ENCODE data around the gene VASN. TPM values are rescaled to one million over a fixed set of nuclear protein-coding genes. Genes with fewer than 3 reads are reported as not detected.
A peak's percentile ranks its signal among the peaks of the same experiment; 100 is the strongest.

VASN gene
- total and polyA plus RNA-seq, 8 donors, result 11.3 to 28.3 (median 16.7) TPM

DNA sequence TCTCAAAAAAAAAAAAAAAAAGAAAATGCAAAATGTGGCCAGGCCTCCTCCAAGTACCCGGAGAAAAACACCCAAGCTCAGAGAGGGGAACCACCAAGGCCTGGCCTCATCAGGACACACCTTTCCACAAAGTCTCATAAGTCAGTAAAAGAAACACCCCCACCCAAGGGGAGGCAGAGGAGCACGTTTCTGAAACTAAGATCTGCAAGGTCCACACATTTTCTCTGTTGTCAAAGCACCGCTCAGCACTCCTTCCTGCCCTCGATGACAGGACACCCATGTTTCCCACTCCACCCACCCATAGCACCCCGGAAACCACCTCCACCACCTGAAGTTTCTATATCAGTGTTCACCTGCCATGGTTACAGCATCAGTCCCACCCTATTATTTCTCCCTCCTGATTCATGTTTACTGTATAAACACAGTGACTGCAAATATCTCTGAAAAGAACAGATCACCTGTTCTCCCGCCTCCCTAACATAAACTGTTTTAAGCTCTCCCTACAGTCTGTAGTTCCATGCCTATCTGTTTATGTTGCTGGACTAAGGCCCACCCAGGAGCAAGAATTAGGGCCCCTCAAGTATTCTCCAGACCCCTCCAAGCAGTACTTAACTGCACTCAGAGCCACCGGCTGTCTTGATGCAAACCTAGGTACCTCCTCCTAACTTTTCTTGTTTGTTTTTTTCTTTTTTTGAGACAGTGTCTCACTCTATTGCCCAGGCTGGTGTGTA is 42.7 kb downstream of the VASN start:
- intact Hi-C loops (cut with DNase I), result no loop called here
- Histone ChIP-seq H3K9me3 (no peaks in the 10 kb centered on the region), H3K4me3 (peak overlapping the region in 1 of 2 donors; percentile 99), H3K36me3 (peaks cover 0 to 39% of the 10 kb centered on the region in 2 donors), H3K27me3 (no peaks in the 10 kb centered on the region), H3K4me1 (peaks cover 14 to 53% of the 10 kb centered on the region in 2 donors), H3K27ac (peak overlapping the region in 1 of 2 donors; percentile 97)
- DNase-seq, result no peak
- no peak for ATAC-seq
- TF ChIP-seq CTCF (IDR thresholded peaks at IDR 0.05), result no peak

GRCh38 chr16:4415538-4416199 is 44.0 kb downstream of the VASN start:
- intact Hi-C loops (cut with DNase I), result no loop called here
- Histone ChIP-seq H3K4me3 (peak overlapping the region; percentile 71 to 99), H3K9me3 (no peaks in the 10 kb centered on the region), H3K27me3 (no peaks in the 10 kb centered on the region), H3K27ac (peak overlapping the region; percentile 83 to 97), H3K4me1 (peaks cover 14 to 52% of the 10 kb centered on the region in 2 donors), H3K36me3 (peaks cover 0 to 27% of the 10 kb centered on the region in 2 donors)
- no peak for TF ChIP-seq CTCF (IDR thresholded peaks at IDR 0.05)
- DNase-seq (peak in 3 of 4 donors; percentile 37 to 91 (median 66)), ATAC-seq (peak; percentile 33)

GRCh38 chr16:4416200-4417032 is 44.8 kb downstream of the VASN start, which contains the start of gene CORO7:
Gene CORO7 (minus strand): TSS chr16:4416596. CDS start chr16:4416518, 78 bp downstream.
- Histone ChIP-seq H3K27ac (peak within 1 kb of the TSS; percentile 83 to 97), H3K4me3 (peak within 1 kb of the TSS; percentile 71 to 99), H3K27me3 (no peaks in the 10 kb centered on the region), H3K9me3 (no peaks in the 10 kb centered on the region), H3K4me1 (peaks cover 8 to 45% of the 10 kb centered on the region in 2 donors), H3K36me3 (peaks cover 0 to 19% of the 10 kb centered on the region in 2 donors)
- intact Hi-C loops (cut with DNase I), result no loop called here
- peak; percentile 85 to 99 (median 96) for DNase-seq
- peak in 1 of 2 donors; percentile 40 for TF ChIP-seq CTCF (IDR thresholded peaks at IDR 0.05)
- ATAC-seq, result peak; percentile 97

GRCh38 chr16:4419402-4419959 is 47.8 kb downstream of the VASN start:
- Histone ChIP-seq H3K4me3 (no peak overlapping the region), H3K36me3 (no peaks in the 10 kb centered on the region), H3K9me3 (no peaks in the 10 kb centered on the region), H3K4me1 (peaks cover 7 to 22% of the 10 kb centered on the region in 2 donors), H3K27ac (no peak overlapping the region), H3K27me3 (no peaks in the 10 kb centered on the region)
- intact Hi-C loops (cut with DNase I), result no loop called here
- no peak for TF ChIP-seq CTCF (IDR thresholded peaks at IDR 0.05)
- DNase-seq, result no peak
- ATAC-seq, result no peak

All from left lung (tissue), 10 donors.